Heart left ventricle (tissue), 13 donors: ENCODE data around the gene MXD3.

Experiments
- POLR2A ChIP-seq, 2 donors: fragments of 450-650 bp; IDR thresholded peaks; one replicate each; pipeline ENCODE4 v1.6.1; 2017; ENCODE audit warnings: antibody characterized with exemption in 2 of 2, mild to moderate bottlenecking in 2 of 2, moderate library complexity in 2 of 2
- TF ChIP-seq, protein P1 (sequence below), 12 donors: fragments of 200-600 bp; sonication (generic) in 4 of 12; IDR thresholded peaks; one replicate each; pipeline versions ENCODE4 v1.5.0 to v1.8.0; 2018 to 2022; ENCODE audit warnings: antibody characterized with exemption in 12 of 12, mild to moderate bottlenecking in 5 of 12
- donor health status: ischemic (EF 13 %, LVEDD 7.1; RV severe dilation, severe dysfunction).
- donor health status: DM: no; HTN: yes; CAD: no.
- donor health status: DM: no; HTN: no; CAD: no.
- donor health status: ischemic (EF 25% LVEDD 6.9; RV normal size, moderate dysfunction).
- donor health status: ischemic (EF 25% LVEDD 5.7; RV mildly dilated, moderate dysfunction).
- donor health status: ischemic (EF 35%, LVEDD 5.7; RV mildly dilated, moderate dysfunction).
- donor health status: nonischemic (EF 11% LVEDD 7.7; RV severe dilation, severe dysfunction).
- donor health status: DM: yes; HTN: yes; CAD: no.
- donor health status: PGD.
- donor health status: ischemic (EF 29% LVEDD 5.4; RV normal size, mild dysfunction).
- donor health status: nonischemic (EF 23%, LVEDD 6.1; RV moderate dilation, normal function).

DNA sequence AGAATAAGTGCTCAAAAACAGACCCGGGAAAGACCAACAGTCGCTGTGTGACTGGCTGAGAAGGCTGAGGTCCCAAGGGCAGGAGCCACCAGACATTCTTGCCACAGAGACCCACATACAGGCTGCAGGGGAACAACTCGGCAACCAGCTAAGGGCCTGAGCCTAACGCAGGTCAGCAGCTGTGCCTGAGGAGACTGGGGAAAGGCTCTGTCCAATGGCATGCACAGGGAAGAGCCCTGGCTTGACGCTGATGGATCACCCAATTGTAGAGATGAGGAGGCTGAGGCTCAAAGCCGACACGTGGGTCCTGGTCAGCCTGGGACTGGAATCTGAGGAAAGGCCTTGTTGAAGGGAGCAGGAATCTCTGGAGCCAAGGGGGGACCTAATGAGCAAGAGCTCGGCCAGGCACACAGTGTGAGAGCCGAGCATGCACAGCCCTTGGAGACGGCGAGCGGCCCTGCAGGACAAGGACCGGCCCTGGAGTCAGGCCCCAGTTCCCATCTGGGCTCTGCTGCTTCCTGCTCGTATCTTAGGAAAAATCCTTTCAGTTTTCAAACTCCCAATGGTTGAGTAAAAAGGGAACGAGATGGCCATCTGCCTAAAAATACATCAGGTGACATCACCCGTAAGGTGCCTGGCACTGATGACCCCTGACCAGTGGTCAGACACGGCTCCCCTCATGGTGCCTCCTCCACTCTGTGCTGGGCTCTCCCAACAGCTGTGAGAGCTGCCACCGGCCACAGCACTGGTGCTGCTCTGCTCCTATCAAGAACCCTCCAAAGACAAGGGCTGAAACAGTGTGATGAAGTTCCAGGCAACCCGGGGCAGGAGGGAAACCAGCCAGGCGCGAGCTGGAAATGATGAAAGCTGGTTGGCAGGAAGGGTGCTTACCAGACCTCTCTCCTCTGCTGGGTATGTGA lies 23.3 kb upstream of the MXD3 start:
- TF ChIP-seq, protein P1, sequence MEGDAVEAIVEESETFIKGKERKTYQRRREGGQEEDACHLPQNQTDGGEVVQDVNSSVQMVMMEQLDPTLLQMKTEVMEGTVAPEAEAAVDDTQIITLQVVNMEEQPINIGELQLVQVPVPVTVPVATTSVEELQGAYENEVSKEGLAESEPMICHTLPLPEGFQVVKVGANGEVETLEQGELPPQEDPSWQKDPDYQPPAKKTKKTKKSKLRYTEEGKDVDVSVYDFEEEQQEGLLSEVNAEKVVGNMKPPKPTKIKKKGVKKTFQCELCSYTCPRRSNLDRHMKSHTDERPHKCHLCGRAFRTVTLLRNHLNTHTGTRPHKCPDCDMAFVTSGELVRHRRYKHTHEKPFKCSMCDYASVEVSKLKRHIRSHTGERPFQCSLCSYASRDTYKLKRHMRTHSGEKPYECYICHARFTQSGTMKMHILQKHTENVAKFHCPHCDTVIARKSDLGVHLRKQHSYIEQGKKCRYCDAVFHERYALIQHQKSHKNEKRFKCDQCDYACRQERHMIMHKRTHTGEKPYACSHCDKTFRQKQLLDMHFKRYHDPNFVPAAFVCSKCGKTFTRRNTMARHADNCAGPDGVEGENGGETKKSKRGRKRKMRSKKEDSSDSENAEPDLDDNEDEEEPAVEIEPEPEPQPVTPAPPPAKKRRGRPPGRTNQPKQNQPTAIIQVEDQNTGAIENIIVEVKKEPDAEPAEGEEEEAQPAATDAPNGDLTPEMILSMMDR (IDR thresholded peaks at IDR 0.05): no peak
- TF ChIP-seq POLR2A (IDR thresholded peaks at IDR 0.05): no peak
